DMS53 treated with DMSO at 0.1 percent for 48 hours (cell line): ENCODE results near the gene SMG9.
"Not testable (repeated sequence)": the region's sequence is repeated elsewhere in the genome, so short reads cannot be mapped to it uniquely, and the experiment has no call there.

ENCODE experiments used
- DNase-seq: peaks from one replicate; lab custom pipeline; 2025; ENCODE audit not compliant: unreplicated experiment; lab: John Stamatoyannopoulos, UW

Gene SMG9

DNA sequence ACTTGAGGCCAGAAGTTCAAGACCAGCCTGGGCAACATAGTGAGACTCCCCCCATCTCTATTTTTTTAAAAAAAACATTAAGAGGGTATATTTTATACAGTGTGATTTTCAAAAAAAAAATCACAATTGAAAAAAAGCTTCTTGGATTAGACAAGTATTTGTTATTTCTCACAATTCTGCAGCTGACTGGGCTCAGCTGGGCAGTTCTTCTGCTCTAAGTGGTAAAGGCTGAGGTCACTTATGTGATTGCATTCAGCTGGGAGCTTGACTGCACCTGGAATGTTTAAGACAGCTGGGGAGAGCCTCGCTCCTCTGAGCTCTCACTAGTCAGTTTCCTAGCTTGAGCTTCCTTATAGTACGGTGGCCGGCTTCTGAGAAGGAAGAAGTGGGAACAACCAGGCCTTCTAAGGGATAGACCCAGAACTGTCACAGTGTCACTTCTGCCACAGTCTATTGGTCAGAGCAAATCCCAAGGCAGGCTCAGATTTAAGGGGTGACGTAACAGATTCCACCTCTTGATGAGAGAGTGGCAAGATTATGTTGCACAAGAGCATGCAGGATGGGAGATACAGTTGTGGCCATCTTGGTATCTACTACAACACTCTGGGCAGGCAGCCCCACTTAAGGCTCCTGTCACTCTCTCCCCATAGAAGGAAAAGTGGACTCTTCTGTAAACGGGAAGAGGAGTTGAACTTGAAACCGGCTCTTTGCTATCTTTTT, 58.6 kb downstream of the SMG9 start:
- DNase-seq: no peak

DNA sequence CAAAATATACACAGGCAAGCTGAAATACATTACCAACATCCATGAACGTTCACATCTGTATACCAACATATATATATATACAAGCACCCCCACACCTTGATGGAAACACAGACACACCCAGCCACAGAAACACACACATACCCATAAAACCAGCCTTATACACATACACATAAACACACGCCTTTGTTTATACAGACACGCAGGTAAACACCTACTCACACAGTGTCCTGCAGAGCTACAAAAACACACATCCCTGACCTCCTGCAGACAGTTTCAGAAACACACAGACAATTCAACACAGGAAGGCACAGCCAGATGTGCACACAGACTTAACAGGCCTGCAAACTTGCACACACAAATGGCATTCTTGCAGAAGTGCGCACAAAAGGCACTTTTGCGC, 60.2 kb downstream of the SMG9 start:
- no peak for DNase-seq

DNA sequence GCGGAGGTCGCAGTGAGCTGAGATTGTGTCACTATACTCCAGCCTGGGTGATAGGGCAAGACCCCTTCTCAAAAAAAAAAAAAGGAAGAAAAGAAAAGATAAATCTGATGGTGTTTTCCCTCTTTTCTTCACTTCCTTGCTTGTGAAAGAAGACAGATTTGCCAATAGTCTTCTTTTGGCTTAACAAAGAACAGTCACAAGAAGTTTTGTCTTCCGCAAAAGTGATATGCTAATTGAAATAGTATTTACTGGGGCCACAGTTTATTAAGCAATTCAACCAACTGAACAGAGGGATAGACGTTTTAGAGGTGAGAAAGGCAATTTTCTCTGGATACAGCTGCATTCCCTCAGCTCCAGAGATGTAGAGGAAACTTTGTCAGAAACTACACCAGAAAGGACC, 61.9 kb downstream of the SMG9 start:
- DNase-seq: no peak

DNA sequence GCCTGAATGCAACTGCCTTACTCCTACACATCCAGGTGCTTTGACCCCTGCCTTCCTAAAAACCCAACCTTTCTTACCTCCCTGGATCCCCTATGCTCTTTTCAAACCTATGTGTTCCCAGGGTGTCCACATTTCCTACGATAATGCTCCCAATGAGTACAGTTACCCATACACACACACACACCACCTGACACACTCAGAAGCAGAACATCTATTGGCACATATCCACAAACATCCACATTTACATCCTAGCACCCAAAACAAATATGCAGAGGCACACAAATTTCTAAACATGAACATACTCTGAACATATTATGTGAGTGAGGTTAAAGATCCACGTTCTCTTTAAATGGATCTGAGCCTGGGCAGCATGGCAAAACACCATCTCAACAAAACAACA, 62.4 kb downstream of the SMG9 start:
- DNase-seq: no peak

DNA sequence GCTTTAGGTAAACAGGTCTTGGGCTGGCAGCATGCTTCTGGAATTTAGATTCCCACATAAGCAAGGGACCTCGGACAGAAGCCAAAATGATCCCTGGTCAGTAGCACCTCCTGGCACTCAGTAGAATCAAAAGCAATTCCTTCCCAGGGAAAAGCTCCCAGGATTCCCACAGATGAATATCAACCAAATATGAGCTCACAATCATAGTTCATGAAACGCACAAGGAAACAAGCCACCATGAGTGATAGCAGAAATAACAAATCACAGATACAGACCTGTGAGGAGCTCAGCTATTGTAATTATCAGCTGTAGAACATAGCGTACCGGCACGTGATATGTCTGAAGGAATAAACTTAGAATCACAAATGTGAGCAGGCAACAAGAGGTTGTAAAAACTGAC, 63.0 kb downstream of the SMG9 start:
- DNase-seq: no peak

DNA sequence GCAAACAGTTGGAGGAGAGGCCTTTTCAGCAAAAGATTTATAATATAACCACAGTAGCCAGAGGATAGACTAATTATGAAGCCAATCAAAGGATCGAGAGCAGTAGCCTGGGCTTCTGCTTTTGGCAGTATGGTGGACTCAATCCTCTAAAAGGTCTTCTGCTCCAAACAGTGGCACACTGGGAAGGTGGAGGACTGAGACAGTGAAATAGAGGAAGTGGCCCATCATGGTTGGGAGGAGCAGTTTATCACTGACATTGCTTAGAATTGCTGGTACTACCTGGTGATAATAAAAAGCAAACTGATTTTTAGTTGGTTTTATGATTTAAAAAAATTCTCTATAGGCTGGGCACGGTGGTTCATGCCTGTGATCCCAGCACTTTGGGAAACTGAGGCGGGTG, 63.9 kb downstream of the SMG9 start:
- no peak for DNase-seq

DNA sequence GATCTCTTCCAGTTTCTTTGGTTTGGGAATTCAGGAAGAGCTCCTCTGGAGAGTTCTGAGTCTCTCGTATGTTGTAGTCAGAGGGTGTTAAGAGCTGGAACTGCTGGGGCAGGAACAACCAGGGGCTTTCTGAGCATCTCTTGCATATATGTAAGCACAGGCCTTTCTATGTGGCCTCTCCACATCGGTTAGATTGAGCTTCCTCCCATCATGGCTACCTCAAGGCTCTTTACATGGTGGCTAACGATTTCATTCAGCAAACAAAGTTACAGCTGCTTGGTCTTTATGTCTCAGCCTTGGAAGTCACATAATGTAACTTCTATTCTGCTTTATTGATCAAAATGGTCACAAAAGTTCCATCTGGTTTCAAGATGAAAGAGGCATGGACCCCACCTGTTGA, 64.3 kb downstream of the SMG9 start:
- no peak for DNase-seq

DNA sequence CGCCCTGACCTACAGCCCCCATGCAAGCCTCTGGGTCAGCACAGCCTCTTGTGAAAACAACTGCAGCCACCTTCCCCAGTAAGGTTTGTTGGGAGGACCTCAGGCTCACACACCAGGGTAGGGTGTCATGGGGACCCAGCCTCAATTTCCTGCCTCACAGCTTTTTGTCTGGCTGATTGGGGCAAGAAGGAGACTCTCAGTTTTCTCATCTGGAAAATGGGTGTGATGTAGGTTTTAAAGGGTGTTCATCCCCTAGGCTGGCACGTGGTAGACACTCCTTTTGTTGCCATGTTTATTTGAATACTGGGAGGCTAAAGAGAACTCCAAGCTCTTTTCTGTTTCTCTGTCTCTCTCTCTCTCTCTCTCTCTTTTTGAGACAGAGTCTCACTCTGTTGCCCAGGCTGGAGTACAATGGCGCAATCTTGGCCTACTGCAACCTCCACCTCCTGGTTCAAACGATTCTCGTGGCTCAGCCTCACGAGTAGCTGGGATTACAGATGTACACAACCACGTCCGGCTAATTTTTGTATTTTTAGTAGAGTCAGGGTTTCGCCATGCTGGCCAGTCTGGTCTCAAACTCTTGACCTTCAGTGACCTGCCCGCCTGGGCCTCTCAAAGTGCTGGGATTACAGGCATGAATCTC, 66.6 kb downstream of the SMG9 start:
- no peak for DNase-seq

DNA sequence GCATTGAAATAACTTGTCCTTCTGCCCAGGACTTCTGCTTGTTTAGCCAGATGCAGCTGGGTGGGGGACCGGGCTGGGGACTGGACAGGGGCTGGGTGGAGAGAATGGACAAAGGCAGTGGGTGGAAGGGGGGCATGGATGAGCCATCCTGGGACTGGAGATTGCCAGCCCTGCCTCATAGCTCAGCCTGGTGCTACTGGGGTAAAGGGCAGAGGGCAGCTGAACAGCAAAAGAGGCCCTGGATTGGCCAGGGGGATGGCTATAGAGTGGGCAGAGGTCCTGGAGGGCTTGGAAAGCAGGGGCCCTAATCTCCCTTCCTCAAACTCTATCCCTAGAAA, 67.1 kb downstream of the SMG9 start:
- DNase-seq: no peak

DNA sequence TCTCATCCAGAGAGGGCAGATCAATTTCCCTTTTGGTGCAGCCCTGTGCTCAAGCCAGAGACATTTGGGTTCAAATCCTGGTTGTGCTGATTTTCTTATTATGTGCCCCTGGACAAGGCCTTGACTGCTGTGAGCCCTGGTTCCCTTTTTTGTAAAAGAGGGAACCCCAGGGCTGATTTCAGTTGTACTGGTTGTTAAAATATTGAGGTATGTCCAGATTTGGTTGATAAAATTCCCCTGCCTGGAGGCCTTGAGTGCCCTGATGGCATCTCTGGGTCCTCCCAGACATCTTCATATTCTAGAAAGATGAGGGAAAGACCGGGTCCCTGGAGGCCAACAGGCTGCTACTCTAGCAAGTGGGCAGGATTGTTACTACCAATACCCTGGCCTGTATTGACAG, 70.4 kb downstream of the SMG9 start:
- DNase-seq: no peak

DNA sequence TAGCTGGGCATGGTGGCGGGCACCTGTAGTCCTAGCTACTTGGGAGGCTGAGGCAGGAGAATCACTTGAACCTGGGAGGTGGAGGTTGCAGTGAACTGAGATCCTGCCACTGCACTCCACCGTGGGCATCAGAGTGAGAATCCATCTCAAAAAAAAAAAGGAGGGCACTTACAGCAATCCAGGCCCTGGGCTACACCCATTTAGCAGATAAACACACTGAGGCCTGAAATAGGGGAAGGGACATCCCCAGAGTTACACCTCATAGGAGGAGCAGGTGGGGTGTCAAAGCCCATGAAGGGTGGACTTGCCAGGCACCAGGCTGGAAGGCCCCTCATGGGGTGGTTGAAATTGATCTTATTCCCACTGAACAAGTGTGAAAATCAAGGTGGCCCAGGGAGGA, 70.9 kb downstream of the SMG9 start:
- DNase-seq: no peak

DNA sequence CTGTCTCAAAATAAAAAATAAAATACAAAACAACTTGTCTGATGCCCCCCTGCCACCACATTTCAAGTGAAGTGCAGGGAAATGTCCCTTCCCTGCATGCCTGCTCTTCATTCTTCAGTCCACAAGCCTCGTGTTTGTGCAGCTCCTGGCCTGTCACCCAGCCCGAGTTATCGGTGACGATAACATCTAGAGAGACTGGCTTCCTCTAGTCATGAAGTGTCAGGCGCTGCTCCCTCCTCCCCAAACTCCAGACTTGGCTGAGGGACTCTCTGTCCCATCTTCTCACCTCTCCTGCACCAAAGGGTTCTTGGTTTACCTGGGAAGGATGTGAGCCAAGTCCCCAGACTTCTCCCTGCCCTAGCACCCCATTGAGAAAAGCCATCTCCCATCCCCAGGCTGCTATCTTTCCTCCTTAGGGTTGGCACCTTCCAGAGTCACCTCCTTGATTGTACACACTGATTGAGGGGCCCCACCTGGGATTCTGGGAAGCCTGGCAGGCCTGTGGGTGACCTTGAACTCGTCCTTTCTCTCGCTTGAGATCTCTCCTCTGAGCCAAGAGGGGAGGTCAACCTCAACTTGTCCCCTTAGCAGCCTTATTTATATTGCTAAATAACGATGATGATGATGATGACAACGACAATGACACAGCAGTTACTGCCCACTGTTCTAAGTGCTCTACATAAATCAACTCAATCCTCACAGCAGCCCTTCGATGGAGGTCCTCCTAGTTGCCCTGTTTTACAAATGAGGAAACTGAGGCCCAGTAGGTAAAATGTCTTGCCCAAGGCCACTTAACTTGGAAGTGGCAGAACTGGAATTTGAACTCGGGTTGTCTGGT, 71.7 kb downstream of the SMG9 start:
- DNase-seq: no peak

DNA sequence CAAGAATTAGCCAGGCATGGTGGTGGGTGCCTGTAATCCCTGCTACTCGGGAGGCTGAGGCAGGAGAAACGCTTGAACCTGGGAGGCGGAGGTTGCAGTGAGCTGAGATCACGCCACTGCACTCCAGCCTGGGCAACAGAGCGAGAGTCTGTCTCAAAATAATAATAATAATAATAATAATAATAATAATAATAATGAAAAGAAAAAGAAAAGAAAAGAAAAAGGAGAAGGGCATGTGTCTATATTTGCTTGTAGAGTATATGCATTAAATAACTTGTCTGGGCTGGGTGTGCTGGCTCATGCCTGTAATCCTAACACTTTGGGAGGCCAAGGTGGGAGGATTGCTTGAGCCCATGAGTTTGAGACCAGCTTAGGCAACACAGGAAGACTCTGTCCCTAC, 72.5 kb downstream of the SMG9 start:
- DNase-seq: not testable (repeated sequence)

DNA sequence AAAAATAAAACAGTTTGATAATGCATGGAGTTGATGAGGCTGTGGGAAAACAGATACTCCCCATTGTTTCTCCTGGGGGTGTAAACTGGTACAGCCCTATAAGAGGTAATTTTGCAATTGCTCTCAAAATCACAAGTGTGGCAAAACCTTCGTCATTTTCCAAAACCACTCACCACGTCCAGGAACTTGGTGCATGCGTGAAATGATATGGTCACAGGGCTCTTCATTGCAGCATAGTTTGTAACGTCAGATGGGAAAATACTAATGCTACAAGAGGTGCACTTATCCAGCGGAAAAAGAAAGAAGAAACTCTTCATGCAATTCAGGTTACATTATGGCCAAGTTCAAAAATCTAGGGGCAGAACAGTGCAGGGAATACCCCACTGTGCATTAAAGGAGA, 72.9 kb downstream of the SMG9 start:
- DNase-seq: no peak

DNA sequence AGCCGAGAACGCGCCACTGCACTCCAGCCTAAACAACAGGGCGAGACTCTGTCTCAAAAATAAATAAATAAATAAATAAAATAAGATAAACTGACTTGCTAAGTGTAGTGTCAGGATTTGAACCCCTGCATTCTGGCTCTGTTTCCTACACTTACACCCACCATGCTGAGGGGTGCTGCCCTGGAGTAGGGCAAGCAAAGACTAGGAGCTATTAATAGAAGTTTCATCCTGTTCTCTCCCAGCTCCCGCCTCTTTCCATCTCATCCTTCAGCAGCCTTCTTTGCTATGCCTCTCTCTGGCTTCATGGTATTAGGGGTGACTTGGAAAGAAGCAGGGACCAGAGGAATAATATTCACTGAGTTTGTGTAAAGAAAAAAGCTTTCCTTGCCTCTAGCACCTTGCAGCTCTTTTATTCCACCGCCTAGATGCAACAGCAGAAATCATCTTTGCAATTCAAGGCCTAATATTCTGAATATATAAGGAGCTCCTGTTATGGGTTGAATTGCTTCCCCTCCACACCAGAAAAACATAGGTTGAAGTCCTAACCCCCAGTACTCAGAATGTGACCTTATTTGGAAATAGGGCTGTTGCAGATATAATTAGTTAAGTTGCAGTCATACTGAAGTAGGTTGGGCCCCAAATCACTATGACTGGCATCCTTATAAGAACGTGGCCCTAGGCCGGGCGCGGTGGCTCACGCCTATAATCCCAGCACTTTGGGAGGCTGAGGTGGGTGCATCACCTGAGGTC, 76.1 kb downstream of the SMG9 start:
- no peak for DNase-seq
